HG03064 (cell line): Measurements from ENCODE around the gene CBLB.

ENCODE experiments used
- ATAC-seq: cut with Tn5 transposase; IDR thresholded peaks from one replicate; pipeline ENCODE4 v1.9.1; 2021; ENCODE audit warnings: low read depth; ENCODE audit not compliant: unreplicated experiment

CBLB gene

GRCh38 chr3:105653166-105653565 is 215.6 kb downstream of the CBLB start:
- ATAC-seq = no peak

- ATAC-seq = no peak
Measured at GRCh38 chr3:105649480-105649879, 219.3 kb downstream of the CBLB start.

- no peak for ATAC-seq
Measured at GRCh38 chr3:105647047-105647446, 221.8 kb downstream of the CBLB start.

GRCh38 chr3:105639131-105639530 is 229.7 kb downstream of the CBLB start:
- ATAC-seq = no peak

GRCh38 chr3:105634708-105635107 is 234.1 kb downstream of the CBLB start:
- no peak for ATAC-seq

GRCh38 chr3:105629718-105630117 is 239.1 kb downstream of the CBLB start:
- no peak for ATAC-seq

- no peak for ATAC-seq
Measured at GRCh38 chr3:105626739-105627138, 242.1 kb downstream of the CBLB start.

GRCh38 chr3:105622169-105622568 is 246.6 kb downstream of the CBLB start:
- no peak for ATAC-seq

- ATAC-seq = no peak
Measured at GRCh38 chr3:105620236-105620635, 248.6 kb downstream of the CBLB start.

- ATAC-seq = no peak
Measured at GRCh38 chr3:105619651-105620050, 249.2 kb downstream of the CBLB start.

- no peak for ATAC-seq
Measured at GRCh38 chr3:105618556-105618955, 250.3 kb downstream of the CBLB start.

- ATAC-seq = no peak
Measured at GRCh38 chr3:105616374-105617121, 252.3 kb downstream of the CBLB start.

- ATAC-seq = no peak
Measured at GRCh38 chr3:105615814-105616213, 253.0 kb downstream of the CBLB start.

GRCh38 chr3:105614288-105615030 is 254.4 kb downstream of the CBLB start:
- no peak for ATAC-seq

- ATAC-seq = no peak
Measured at GRCh38 chr3:105613120-105613519, 255.7 kb downstream of the CBLB start.

GRCh38 chr3:105611304-105612192 is 257.3 kb downstream of the CBLB start:
- no peak for ATAC-seq

- no peak for ATAC-seq
Measured at GRCh38 chr3:105610473-105610872, 258.3 kb downstream of the CBLB start.

- no peak for ATAC-seq
Measured at GRCh38 chr3:105608623-105609022, 260.2 kb downstream of the CBLB start.

- ATAC-seq = no peak
Measured at GRCh38 chr3:105606016-105606415, 262.8 kb downstream of the CBLB start.
